DMS153 treated with DMSO at 0.1 percent for 48 hours (cell line): Measurements from ENCODE around the gene GMPR.

Source experiments
- DNase-seq: peaks from one replicate; lab custom pipeline; 2025; ENCODE audit not compliant: unreplicated experiment; lab: John Stamatoyannopoulos, UW

GMPR gene

GRCh38 chr6:16296061-16296670 lies 57.8 kb downstream of the GMPR start:
- DNase-seq, result no peak

- no peak for DNase-seq
These were observed 61.5 kb downstream of the GMPR start for GRCh38 chr6:16299861-16300260.

GRCh38 chr6:16301511-16301910 lies 63.1 kb downstream of the GMPR start:
- peak; percentile 16 for DNase-seq

- DNase-seq, result no peak
These were observed 64.5 kb downstream of the GMPR start for GRCh38 chr6:16302721-16303552.

- no peak for DNase-seq
These were observed 66.9 kb downstream of the GMPR start for GRCh38 chr6:16305246-16305725.

GRCh38 chr6:16305788-16306187 lies 67.4 kb downstream of the GMPR start:
- no peak for DNase-seq

GRCh38 chr6:16306334-16306733 lies 67.9 kb downstream of the GMPR start:
- no peak for DNase-seq

- no peak for DNase-seq
These were observed 73.4 kb downstream of the GMPR start for GRCh38 chr6:16311763-16312162.

GRCh38 chr6:16313732-16314131 lies 75.3 kb downstream of the GMPR start:
- DNase-seq, result no peak

GRCh38 chr6:16314296-16314695 lies 75.9 kb downstream of the GMPR start:
- DNase-seq, result no peak

- DNase-seq, result no peak
These were observed 78.4 kb downstream of the GMPR start for GRCh38 chr6:16316741-16317251.

- DNase-seq, result no peak
These were observed 80.2 kb downstream of the GMPR start for GRCh38 chr6:16318538-16318937.

GRCh38 chr6:16318953-16319720 lies 80.8 kb downstream of the GMPR start:
- DNase-seq, result no peak

GRCh38 chr6:16319813-16320532 lies 81.6 kb downstream of the GMPR start:
- peak; percentile 75 for DNase-seq

GRCh38 chr6:16320533-16321340 lies 82.3 kb downstream of the GMPR start:
- DNase-seq, result no peak

GRCh38 chr6:16321341-16321710 lies 82.9 kb downstream of the GMPR start:
- DNase-seq, result no peak

- DNase-seq, result no peak
These were observed 83.4 kb downstream of the GMPR start for GRCh38 chr6:16321826-16322225.

GRCh38 chr6:16322666-16323312 lies 84.4 kb downstream of the GMPR start:
- peak; percentile 55 for DNase-seq

GRCh38 chr6:16324184-16324583 lies 85.8 kb downstream of the GMPR start:
- no peak for DNase-seq
